Cardiac fibroblast (primary cell): Measurements from ENCODE around the gene MSMB.

ENCODE experiments used
- DNase-seq, 2 donors: peaks; one replicate each; pipeline versions ENCODE4 v3.0.0 to v3.0.0-alpha.2; 2010; ENCODE audit warnings: low read depth in 2 of 2
- H3K4me3 ChIP-seq, 2 donors: replicated peaks in 1 of 2; 1 replicate in 1 of 2; 2 replicates in 1 of 2; pipeline ENCODE4 v1.5.1; 2011; ENCODE audit warnings: low read depth in 2 of 2, low read length in 2 of 2, mild to moderate bottlenecking in 2 of 2, moderate library complexity in 1 of 2
- TF ChIP-seq, protein P1 (sequence below): IDR thresholded peaks from one replicate; pipeline ENCODE4 v1.5.1; 2011; ENCODE audit warnings: low read depth, mild to moderate bottlenecking, low read length, inconsistent platforms

The MSMB gene

DNA sequence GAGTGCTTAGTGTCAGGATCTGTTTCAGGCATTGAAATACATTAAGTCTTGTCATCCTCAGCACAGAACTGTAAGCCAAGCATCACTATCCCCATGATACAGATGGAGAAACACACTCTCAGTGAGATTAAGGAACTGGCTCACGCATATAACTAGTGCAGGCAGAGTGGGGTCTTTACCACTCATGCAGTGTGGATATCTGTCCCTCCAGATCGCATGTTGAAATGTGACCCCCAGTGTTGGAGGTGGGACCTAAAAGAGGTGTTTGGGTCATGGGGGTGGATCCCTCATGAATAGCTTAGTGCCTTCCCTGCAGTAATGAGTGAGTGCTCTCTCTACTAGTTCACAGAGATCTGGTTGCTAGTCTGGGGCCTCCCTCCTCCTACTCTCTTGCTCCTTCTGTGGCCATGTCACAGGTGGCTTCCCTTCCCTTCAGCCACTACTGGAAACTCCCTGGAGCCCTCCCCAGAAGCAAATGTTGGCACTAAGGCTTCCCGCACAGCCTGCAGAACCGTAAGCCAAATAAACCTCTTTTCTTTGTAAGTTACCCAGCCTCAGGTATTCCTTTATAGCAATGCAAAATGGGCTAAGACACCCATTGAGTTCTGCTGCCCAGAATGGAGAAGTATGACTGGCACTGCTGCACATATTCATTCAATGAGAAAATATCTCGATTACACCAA, 31.8 kb upstream of the MSMB start:
- DNase-seq: no peak
- TF ChIP-seq, protein P1, sequence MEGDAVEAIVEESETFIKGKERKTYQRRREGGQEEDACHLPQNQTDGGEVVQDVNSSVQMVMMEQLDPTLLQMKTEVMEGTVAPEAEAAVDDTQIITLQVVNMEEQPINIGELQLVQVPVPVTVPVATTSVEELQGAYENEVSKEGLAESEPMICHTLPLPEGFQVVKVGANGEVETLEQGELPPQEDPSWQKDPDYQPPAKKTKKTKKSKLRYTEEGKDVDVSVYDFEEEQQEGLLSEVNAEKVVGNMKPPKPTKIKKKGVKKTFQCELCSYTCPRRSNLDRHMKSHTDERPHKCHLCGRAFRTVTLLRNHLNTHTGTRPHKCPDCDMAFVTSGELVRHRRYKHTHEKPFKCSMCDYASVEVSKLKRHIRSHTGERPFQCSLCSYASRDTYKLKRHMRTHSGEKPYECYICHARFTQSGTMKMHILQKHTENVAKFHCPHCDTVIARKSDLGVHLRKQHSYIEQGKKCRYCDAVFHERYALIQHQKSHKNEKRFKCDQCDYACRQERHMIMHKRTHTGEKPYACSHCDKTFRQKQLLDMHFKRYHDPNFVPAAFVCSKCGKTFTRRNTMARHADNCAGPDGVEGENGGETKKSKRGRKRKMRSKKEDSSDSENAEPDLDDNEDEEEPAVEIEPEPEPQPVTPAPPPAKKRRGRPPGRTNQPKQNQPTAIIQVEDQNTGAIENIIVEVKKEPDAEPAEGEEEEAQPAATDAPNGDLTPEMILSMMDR: no peak
- no peak overlapping the region for H3K4me3 ChIP-seq

DNA sequence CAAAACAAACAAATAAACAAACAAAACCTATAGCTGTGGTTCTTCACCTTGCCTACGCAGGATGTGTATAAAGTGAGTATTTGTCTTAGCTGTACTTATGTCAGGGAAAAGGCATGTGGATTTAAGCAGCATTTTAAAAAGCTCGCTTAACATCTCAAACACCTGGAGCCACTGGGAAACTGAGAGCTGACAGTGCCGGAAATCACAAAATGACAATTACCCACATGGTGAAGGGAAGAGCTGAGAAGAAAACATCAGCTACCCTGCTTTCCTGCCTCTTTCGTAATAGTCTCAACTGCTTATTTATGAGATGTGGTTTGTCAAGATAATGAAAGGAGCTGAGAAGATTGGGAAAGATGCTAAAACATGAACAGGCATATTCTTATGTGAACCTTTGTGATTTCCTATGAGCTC, 31.1 kb upstream of the MSMB start:
- TF ChIP-seq, protein P1: no peak

DNA sequence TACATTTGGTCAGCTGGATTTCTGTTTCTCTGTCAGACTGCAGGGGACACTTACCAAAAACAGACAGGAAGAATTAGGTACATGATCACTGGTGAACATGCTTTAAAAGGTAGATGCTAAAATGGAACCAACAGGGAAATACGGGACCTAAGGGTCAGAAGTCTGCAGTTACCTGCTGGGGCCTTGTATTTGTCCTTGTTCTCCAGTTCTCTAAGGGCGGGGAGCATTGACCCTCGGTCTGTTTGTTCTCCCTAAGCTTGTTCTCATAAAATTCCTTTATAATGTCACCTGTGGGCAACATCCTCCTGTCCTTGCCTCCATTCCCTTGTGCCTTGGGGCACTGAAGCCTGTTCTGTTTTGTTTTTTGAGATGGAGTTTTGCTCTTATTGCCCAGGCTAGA, 29.8 kb upstream of the MSMB start:
- TF ChIP-seq, protein P1: no peak
- H3K4me3 ChIP-seq: no peak overlapping the region
- no peak for DNase-seq

More for the DNA sequence above, 31.1 kb upstream of the MSMB start:
- H3K4me3 ChIP-seq: no peak overlapping the region
- DNase-seq: peak in 1 of 2 donors; percentile 22

DNA sequence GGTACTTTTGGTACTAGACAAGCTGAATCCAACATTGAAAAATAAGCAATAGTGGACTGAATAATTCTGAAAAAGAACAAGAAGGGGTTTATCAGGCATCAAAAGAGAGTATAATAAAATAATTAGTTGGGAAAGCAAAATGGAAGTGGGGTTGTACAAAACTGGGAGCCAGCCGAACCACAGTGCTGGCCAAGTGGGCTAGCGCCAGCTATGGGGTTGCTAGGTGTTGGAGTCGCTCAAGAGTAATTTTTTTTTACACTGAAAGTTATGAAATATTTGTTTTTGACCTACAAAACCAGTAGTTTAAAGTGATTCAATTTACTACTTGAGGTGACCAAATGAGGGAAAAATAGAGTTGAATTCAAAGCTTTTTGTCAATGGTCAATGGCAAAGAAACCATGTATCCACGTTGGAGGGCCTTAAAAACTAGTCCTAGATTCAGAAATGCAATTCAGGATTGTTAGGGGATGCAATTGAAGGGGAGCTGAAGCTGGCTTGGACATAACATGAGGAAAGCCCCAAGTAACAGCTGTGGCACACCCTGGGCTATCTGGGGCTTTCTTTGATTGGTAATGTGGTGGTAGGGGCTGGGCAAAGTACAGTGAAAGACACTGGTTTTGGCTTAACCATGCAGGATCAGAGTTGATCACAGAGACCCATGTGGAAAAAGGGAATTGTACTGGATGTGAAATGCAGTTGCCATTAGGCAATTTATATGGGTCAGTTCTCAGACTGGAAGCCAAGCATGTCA, 28.3 kb upstream of the MSMB start:
- no peak overlapping the region for H3K4me3 ChIP-seq
- no peak for DNase-seq
- TF ChIP-seq, protein P1: no peak

DNA sequence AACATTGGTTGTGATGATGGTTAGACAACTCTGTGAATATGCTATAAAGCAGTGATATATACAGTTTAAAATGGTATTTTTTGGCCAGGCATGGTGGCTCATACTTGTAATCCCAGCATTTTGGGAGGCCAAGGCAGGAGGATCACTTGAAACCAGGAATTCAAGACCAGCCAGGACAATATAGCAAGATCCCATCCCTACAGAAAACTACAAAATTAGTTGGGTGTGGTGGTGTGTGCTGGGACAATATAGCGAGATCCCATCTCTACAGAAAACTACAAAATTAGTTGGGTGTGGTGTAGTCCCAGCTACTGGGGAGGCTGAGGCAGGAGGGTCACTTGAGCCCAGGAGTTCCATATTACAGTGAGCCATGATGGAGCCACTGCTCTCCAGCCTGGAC, 27.5 kb upstream of the MSMB start:
- H3K4me3 ChIP-seq: no peak overlapping the region
- DNase-seq: no peak
- TF ChIP-seq, protein P1: no peak

DNA sequence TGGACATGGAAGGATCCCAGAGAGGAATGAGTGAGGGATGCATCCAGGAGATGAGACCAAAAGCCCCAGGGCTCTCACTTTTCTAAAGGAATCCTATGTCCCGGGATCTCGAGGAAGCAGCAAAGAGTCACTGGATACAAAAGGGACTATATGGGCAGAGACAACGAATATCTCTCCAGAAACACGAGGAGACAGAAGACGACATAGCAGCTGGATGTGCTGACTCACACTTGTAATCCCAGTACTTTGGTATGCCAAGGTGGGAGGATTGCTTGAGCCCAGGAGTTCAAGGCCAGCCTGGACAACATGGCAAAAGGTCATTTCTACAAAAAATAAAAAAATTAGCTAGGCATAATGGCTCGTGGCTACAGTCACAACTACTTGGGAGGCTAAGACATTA, 24.7 kb upstream of the MSMB start:
- DNase-seq: no peak
- no peak overlapping the region for H3K4me3 ChIP-seq
- TF ChIP-seq, protein P1: no peak
